Activated T-helper 1 cell treated with anti-CD3 and anti-CD28 coated beads, Interleukin-12 subunit alpha, Interleukin-12 subunit beta, Interleukin-2, Interleukin-4 antibody, amounts not matched to agents 30 ng/mL and 10 ng/mL and 1 ng/mL, durations not matched to agents 14 hours and 24 hours and 36 hours (primary cell): ENCODE results near the gene PWWP2B. TPM values are rescaled to one million over a fixed set of nuclear protein-coding genes. Genes with fewer than 3 reads are reported as not detected.

Source experiments
- DNase-seq: peaks from one replicate; pipeline ENCODE4 v3.0.0; 2021; ENCODE audit warnings: low spot score
- H3K27ac Mint-ChIP-seq: one replicate; pipeline ENCODE4 v1.8.0; 2021; ENCODE audit warnings: mild to moderate bottlenecking, mixed read lengths
- H3K27me3 Mint-ChIP-seq: one replicate; pipeline ENCODE4 v1.8.0; 2022; ENCODE audit warnings: mild to moderate bottlenecking, moderate library complexity, mixed read lengths; ENCODE audit not compliant: insufficient read depth
- H3K36me3 Mint-ChIP-seq: one replicate; pipeline ENCODE4 v1.8.0; 2021; ENCODE audit warnings: low read depth, mixed read lengths
- H3K4me1 Mint-ChIP-seq: one replicate; pipeline ENCODE4 v1.8.0; 2021; ENCODE audit warnings: low read depth, mixed read lengths
- H3K4me3 Mint-ChIP-seq: one replicate; pipeline ENCODE4 v1.8.0; 2021; ENCODE audit warnings: mild to moderate bottlenecking, moderate library complexity, mixed read lengths
- H3K9me3 Mint-ChIP-seq: one replicate; pipeline ENCODE4 v1.8.0; 2021; ENCODE audit warnings: mixed read lengths
- intact Hi-C: fragments of 100-400 bp; cut with micrococcal nuclease; formaldehyde crosslinking; loops from one replicate; pipeline ENCODE4 v1.15.1; 2024
- total RNA-seq: library from RNA; stranded (reverse); gene quantifications from 2 replicates; pipeline ENCODE4 v1.2.3, GENCODE V29; 2022

The PWWP2B gene
- total RNA-seq, 1 donor from 2014 or later: 4.1 TPM

DNA sequence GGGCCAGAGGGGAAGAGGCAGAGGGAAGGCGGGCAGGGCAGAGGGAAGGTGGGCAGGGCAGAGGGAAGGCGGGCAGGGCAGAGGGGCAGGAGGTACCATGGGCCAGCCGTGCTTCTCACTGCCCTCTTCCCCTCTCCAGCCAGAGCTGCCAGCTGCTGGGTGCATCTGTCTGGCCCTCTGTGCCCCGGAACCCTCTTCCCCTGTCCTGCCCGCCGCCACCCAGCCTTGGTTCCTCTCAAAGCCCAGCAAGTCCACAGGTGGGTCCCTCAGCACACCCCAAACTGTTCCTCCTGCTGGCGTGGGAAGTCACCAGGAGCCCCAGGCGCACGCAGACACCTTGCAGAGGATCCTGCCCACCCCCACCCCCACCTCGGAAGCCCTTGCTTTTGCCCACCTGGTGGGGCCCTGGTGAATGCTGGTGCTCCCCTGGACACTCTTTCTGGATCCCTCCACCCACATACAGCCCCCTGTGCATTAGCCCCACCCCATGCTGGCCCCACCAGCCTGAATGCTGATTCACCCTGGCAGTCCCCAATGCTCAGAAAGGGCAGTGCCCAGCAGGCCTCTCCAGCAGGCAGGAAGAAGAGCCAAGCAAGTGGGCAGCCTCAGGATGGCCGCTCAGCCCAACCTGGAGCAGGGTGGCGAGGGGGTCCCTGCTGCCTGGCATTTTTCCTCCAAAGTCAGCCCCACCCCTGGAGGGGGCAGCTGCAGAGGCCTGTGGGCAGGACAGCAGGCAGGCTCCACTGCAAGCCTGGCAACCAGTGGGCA lies 1.9 kb upstream of the PWWP2B start:
- DNase-seq: no peak
- H3K9me3 Mint-ChIP-seq: peaks cover 9% of the 10 kb centered on the region
- H3K36me3 Mint-ChIP-seq: peaks cover 3% of the 10 kb centered on the region
- intact Hi-C loops: loop anchor here (5.0 kb wide), 1 partner anchor 242 kb away; no protein-coding TSS in a partner anchor
- H3K4me3 Mint-ChIP-seq: peak overlapping the region; percentile 33
- H3K4me1 Mint-ChIP-seq: peaks cover 8% of the 10 kb centered on the region
- peak overlapping the region; percentile 7 for H3K27ac Mint-ChIP-seq
- H3K27me3 Mint-ChIP-seq: peaks cover 4% of the 10 kb centered on the region

DNA sequence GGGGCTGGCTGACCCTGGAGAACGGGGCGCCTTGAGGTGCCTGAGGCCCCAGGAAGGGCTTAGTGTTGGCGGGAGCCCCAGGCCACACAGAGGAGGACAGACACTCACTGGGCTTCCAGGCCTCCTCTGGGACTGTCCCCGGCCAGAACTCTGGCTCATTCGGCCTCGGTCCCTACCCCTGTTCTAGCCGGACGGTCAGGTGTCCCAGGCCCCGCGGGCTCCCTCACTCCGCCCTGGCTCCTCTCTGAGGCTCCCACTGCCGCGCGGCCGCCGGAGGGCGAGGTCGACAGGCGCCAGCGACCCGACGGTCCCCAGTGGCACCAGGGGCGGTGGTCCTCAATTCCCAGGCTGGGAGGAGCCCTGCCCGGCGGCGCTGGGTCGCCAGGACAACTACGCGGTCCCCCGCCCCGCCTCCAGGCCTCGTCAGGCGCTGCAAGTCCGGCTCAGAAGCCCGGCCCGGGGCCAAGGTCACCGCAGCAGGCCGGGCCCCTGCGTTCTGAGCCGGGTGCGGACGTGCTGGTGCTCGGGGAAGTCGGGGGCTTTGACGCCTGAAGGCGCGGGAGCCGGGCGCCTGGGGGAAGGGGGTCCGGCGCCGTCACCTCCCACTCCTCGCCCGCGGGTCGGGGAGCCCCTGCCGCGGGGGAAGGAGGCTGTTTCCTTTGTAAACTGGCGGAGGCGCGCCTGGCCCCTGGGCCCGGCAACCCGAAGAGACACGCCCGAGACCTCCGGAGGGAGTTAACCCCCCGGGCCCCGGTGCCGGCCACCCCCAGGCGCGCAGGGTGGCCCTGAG lies 1.1 kb upstream of the PWWP2B start:
- H3K27me3 Mint-ChIP-seq: peaks cover 4% of the 10 kb centered on the region
- peaks cover 3% of the 10 kb centered on the region for H3K36me3 Mint-ChIP-seq
- intact Hi-C loops: loop anchor here (2.0 kb wide), 1 partner anchor 65 kb away; no protein-coding TSS in a partner anchor
- peaks cover 9% of the 10 kb centered on the region for H3K9me3 Mint-ChIP-seq
- H3K4me1 Mint-ChIP-seq: peaks cover 8% of the 10 kb centered on the region
- no peak overlapping the region for H3K27ac Mint-ChIP-seq
- H3K4me3 Mint-ChIP-seq: no peak overlapping the region
- no peak for DNase-seq

DNA sequence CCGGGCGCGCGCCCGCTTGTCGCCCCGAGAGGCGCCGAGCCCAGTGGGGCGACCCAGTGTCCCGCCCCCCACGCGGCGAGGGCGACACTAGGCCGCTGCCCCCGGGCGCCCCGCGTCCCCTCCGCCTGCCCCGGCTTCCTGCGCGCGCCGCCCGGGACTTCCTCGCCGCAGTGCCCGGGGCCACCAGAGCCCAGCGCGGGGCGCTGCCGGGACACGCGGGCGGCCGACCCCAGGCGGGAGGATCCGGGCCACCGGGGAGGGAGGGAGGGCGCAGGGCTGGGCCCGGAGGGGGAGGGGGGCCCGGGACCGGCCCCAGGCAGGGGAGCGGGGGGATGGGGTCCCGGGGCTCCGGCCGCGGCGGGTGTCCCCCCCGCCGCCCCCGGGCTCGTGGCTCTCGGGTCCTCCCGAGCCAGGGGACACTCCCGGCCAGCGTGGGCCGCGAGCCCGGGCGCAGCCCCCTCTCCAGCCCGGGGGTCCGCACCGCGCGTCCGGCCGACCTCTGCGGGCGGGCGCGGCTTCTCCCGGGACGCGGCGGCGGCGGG lies 435 bp upstream of the PWWP2B start:
- peaks cover 3% of the 10 kb centered on the region for H3K36me3 Mint-ChIP-seq
- H3K4me1 Mint-ChIP-seq: peaks cover 8% of the 10 kb centered on the region
- peaks cover 9% of the 10 kb centered on the region for H3K9me3 Mint-ChIP-seq
- no peak overlapping the region for H3K27ac Mint-ChIP-seq
- H3K4me3 Mint-ChIP-seq: no peak overlapping the region
- intact Hi-C loops: loop anchor here (2.0 kb wide), 1 partner anchor 66 kb away; no protein-coding TSS in a partner anchor
- peak; percentile 57 for DNase-seq
- H3K27me3 Mint-ChIP-seq: peaks cover 4% of the 10 kb centered on the region

DNA sequence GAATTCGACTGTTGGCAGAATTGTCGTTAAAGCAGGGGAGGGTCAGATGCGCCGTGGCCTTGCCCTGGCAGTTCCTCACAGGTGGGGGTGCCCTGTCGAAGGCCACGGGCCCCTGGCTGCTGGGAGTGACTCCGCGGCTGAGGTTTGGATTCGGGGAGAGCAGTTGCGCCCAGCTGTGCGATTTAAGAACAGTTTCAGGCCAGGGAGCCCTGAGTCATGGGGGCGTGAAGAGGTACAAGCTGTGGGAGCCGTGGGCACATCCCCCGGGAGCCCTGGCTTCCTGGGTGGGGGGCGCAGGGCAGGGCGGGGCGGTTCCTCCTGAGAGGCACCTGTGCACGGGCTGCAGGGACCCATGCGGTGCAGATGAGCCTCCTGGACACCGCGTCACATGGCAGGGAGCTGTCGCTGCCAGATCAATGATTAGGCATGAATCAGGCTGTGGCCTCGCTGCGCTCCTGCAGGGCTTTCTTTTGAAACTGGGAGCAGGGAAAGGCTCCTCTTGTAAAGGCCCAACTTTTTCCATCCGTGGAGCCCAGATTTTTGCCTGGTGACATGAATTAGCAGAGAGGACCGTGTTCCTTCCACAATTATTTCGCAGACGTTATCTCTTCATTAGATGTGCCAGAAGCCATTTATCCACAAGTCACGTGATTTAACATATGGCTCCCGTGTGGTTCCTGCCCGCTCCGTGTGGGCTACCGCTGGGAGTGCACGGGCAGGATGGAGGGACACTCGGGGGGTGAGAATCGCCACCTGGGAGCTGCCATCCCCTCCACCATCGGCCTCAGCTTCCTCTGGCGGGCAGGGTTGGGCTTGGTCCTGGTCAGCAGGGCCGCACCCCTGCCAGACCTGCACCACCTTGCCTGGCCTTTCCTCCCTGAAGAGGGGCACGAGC lies 918 bp downstream of the PWWP2B start:
- H3K36me3 Mint-ChIP-seq: no peaks in the 10 kb centered on the region
- peak overlapping the region; percentile 79 for H3K27ac Mint-ChIP-seq
- peak; percentile 18 for DNase-seq
- peak overlapping the region; percentile 86 for H3K4me3 Mint-ChIP-seq
- no peaks in the 10 kb centered on the region for H3K9me3 Mint-ChIP-seq
- intact Hi-C loops: loop anchor here (1.0 to 2.0 kb wide), 2 partner anchors 48 to 67 kb away; no protein-coding TSS in a partner anchor
- H3K27me3 Mint-ChIP-seq: peaks cover 4% of the 10 kb centered on the region
- peaks cover 8% of the 10 kb centered on the region for H3K4me1 Mint-ChIP-seq

DNA sequence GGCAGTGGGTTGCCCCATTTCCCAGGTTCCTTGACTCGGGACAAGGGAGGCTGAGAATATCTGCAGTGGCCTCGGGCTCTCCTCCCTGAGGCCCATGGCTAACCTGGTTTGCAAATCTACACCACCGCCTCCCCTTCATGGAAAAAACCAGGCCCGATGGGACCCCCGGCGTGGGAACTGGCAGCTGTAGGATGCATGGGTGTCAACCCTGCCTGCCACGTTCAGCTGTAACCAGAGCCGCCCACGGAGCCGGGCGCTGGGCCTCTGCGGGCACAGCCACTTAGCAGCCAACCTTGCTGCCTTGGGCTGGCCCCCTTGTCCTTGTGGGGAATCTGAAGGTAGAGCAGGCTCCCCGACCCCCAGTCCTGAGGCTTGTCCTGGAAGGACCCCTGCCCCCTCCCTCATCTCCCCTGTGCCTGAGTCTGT lies 1.6 kb downstream of the PWWP2B start:
- Mint-ChIP-seq H3K36me3 (no peaks in the 10 kb centered on the region), H3K27me3 (peaks cover 4% of the 10 kb centered on the region), H3K9me3 (no peaks in the 10 kb centered on the region), H3K4me1 (peaks cover 8% of the 10 kb centered on the region), H3K4me3 (peak overlapping the region; percentile 86), H3K27ac (no peak overlapping the region)
- intact Hi-C loops: loop anchor here (1.0 kb wide), 1 partner anchor 48 kb away; no protein-coding TSS in a partner anchor
- no peak for DNase-seq

DNA sequence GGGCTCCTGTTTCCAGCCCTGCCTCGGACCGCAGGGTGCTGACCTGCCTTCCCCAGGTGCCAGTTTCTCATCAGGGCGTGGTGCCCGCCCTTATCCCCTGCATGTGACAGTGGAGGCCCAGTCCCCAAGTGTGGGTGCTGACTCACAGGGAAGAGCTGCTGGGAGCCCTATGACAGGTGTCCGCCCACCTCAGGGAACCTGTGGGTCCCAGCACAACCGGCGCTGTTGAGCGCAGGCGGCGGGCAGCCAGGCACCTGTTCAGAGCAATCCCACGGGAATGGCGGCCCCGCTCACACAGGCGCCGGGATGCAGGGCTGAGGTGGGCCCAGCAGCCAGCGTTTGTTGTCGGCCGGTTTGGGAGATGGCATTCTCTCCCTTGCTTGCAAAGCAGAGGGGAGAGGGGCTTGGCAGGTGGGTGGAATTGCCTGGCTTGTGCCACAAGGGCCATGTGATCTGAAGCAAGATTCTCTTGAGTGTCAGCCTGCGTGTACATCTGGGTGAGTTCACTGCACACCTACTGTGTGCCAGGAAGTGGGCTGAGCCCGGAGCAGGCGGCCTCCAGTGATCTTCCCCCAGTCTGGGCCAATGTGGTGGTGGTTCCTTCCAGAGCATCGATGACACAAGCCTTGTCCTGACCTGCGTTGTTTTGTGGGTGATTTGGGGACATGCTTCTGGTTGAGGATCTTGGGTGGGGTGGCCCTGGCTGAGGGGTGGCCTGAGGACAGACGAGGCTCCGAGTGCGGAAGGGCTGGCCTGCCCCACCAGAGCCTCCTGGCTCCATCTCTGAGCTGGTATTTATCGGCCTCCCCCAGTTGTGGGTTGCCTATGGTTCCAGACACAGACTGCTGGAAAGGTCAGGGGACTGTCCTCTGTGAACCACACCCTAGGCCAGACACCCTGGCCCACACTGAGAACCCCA lies 2.4 kb downstream of the PWWP2B start:
- Mint-ChIP-seq H3K36me3 (no peaks in the 10 kb centered on the region), H3K27me3 (peaks cover under 1% of the 10 kb centered on the region), H3K4me1 (peaks cover 8% of the 10 kb centered on the region), H3K4me3 (peak overlapping the region; percentile 60), H3K27ac (no peak overlapping the region), H3K9me3 (no peaks in the 10 kb centered on the region)
- no peak for DNase-seq
- intact Hi-C loops: no loop called here

DNA sequence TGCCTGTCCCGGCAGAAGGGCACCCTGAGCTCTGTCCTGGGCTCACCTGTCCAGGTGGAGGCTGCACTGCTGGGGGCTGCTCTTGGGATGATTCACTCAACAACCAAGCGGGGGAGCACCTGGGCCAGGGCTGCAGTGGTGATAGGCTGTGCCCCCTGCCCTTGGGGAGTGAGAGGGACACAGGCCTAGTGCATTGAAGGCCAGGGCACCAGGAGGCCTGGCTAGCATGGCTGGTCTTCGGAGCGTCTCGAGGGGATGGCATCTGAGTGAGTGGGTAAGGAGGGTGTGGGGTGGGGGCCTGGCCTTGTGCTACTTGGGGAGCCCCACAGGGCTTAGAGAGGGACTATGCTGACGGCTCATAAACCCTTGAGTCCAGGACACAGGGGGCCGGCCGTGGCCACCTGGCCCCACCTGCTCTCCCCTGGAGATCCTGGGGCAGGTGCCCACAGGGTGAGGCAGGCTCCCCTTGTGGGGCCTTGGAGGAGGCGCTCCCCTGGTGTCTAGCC lies 3.1 kb downstream of the PWWP2B start:
- Mint-ChIP-seq H3K27me3 (no peaks in the 10 kb centered on the region), H3K4me3 (no peak overlapping the region)

DNA sequence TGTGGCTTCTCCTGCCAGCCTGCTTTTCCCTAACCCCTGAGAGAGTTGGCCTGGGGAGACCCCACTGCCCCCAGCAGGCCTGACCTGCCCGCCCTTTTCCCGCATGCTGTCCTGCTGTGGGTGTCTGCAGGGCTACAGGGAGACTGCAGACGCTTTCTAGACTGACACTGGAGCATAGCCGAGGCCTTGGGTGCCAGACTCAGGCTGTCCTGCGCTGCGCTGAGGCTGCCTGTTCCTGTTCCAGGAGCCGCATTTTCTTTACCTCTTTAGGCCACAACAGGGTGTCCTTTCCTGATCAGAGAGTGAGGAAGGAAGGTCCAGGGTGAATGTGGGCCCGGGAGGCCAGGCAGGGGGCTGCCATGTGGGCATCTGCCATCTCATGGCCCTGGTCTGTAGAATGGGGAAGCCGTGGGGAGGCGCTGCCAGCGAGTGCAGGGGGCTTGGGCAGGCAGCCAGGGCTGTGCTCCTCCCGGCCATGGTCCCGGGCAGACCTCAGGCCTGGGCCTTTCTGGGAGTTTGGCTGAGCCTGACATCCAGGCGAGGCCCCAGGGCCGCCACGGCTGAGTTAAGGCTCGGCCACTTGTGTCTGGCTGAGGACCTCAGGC lies 3.6 kb downstream of the PWWP2B start:
- no peak for DNase-seq
- intact Hi-C loops: no loop called here
- H3K9me3 Mint-ChIP-seq: no peaks in the 10 kb centered on the region
- H3K27ac Mint-ChIP-seq: no peak overlapping the region
- no peaks in the 10 kb centered on the region for H3K36me3 Mint-ChIP-seq
- peaks cover 8% of the 10 kb centered on the region for H3K4me1 Mint-ChIP-seq
- no peak overlapping the region for H3K4me3 Mint-ChIP-seq
- H3K27me3 Mint-ChIP-seq: no peaks in the 10 kb centered on the region

More for the DNA sequence above, 3.1 kb downstream of the PWWP2B start:
- peaks cover 8% of the 10 kb centered on the region for H3K4me1 Mint-ChIP-seq
- no peaks in the 10 kb centered on the region for H3K36me3 Mint-ChIP-seq
- H3K27ac Mint-ChIP-seq: no peak overlapping the region
- intact Hi-C loops: no loop called here
- no peak for DNase-seq
- H3K9me3 Mint-ChIP-seq: no peaks in the 10 kb centered on the region

DNA sequence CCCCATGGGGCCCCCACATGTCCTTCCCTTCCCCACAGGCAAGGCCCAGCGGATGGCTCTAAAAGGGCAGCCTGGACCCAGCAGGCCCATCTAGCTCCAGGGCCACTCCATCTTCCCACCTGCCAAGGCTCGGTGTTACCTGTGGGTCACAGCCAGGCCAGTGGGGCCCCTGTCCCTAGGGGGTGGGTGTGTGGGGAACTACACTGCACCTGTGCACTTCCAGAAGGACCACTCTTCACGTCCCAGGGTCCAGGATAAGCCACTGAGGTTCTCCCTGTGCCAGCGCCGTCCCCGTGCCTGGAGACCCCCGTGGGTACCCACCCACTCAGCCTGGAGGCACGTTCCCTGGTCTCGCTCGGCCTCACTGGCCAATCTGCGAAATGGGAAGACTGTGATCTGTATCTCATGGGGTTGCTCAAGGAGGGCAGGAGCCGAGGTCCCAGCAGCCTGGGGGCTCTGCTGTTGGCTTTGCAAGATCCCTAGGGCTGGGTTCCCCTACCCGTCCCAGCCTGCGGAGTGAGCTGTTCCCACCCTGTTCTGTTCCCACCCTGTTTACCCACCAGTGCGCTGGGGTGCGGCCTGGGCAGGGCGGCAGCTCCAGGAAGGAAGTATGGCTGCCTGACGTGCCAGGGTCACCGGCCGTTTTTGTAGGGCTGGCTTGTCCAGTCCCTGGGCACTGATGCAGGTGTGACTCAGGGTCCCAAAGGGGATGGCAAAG lies 4.6 kb downstream of the PWWP2B start:
- DNase-seq: no peak
- H3K9me3 Mint-ChIP-seq: no peaks in the 10 kb centered on the region
- intact Hi-C loops: no loop called here
- H3K4me3 Mint-ChIP-seq: no peak overlapping the region
- H3K27me3 Mint-ChIP-seq: no peaks in the 10 kb centered on the region
- H3K4me1 Mint-ChIP-seq: peaks cover 8% of the 10 kb centered on the region
- H3K27ac Mint-ChIP-seq: no peak overlapping the region
- H3K36me3 Mint-ChIP-seq: peaks cover 4% of the 10 kb centered on the region

DNA sequence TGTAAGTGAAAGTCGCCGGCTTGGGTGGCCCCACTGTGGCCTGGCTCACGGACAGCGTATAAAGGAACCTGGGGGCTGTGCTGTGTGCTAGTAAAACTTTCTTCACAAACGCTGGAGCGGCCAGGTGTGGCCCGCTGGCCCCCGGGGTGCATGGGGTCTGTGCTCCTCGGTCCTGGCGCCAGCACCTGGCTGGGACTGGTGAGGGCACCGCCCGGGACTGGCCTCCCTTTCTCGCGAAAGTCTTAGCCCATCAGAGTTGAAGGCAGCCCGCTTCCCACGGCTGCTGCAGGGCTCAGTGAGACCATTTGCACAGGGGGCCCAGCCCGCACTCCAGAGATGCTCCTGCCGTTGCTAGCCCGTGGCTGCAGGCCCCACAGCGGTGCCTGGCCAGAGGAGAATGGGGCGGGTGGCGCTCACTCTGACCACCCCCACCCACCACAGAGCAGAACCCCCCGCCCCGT lies 5.8 kb downstream of the PWWP2B start:
- intact Hi-C loops: no loop called here
- DNase-seq: no peak
- no peaks in the 10 kb centered on the region for H3K27me3 Mint-ChIP-seq
- H3K9me3 Mint-ChIP-seq: no peaks in the 10 kb centered on the region
- no peak overlapping the region for H3K4me3 Mint-ChIP-seq
- H3K4me1 Mint-ChIP-seq: peaks cover 4% of the 10 kb centered on the region
- no peak overlapping the region for H3K27ac Mint-ChIP-seq
- H3K36me3 Mint-ChIP-seq: peaks cover 4% of the 10 kb centered on the region
